Lower leg skin (tissue), 3 donors: ENCODE measurements around the gene ARHGAP27.

Source experiments
- POLR2A ChIP-seq, 2 donors: fragments of 450-650 bp; IDR thresholded peaks; one replicate each; pipeline ENCODE4 v1.6.1; 2016 to 2017; ENCODE audit warnings: antibody characterized with exemption in 2 of 2, mild to moderate bottlenecking in 1 of 2, moderate library complexity in 1 of 2
- TF ChIP-seq, protein P1 (sequence below), 3 donors: fragments of 450-650 bp; IDR thresholded peaks; one replicate each; pipeline ENCODE4 v1.5.1; 2016; ENCODE audit warnings: antibody characterized with exemption in 3 of 3, mild to moderate bottlenecking in 3 of 3, moderate library complexity in 2 of 3

DNA sequence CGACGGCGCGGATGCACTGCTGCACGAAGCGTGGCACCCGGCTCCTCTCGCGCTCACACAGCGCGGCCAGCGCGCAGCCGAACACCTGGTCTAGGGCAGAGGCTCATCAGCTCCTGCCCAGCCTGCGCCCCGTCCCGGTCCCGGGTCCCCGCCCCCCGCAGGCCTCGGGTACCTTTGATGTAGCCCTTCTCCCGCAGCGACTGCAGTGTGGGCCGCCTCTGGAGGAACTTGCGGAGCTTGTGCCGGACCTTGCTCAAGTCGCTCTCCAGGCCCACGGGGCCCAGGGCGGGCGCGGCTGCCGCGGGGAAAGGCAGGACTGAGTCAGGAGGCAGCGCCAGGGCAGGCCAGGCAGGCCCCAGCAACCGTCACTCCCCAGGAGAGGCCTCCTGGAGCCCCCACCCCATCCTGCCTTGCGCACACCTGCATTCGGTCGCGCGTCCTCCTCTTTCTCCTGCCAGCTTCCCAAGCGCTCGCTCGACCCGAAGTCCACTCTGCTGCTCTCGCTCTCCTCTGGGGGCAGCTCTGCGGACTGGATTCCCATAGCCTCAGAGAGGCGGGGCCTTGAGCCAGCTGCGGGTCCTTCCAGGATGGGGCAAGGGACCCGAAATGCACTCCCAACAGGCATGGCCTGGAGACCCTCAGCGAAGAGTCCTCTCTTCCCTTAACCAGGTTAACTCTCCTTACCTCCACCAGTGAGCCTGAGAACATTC is 36.0 kb downstream of the ARHGAP27 start:
- TF ChIP-seq POLR2A (IDR thresholded peaks at IDR 0.05), result no peak
- TF ChIP-seq, protein P1, sequence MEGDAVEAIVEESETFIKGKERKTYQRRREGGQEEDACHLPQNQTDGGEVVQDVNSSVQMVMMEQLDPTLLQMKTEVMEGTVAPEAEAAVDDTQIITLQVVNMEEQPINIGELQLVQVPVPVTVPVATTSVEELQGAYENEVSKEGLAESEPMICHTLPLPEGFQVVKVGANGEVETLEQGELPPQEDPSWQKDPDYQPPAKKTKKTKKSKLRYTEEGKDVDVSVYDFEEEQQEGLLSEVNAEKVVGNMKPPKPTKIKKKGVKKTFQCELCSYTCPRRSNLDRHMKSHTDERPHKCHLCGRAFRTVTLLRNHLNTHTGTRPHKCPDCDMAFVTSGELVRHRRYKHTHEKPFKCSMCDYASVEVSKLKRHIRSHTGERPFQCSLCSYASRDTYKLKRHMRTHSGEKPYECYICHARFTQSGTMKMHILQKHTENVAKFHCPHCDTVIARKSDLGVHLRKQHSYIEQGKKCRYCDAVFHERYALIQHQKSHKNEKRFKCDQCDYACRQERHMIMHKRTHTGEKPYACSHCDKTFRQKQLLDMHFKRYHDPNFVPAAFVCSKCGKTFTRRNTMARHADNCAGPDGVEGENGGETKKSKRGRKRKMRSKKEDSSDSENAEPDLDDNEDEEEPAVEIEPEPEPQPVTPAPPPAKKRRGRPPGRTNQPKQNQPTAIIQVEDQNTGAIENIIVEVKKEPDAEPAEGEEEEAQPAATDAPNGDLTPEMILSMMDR (IDR thresholded peaks at IDR 0.05), result no peak
